ENCODE measurements around the gene PAX1. TPM values are rescaled to one million over a fixed set of nuclear protein-coding genes. Genes with fewer than 3 reads are reported as not detected.

Gene PAX1
- total RNA-seq, 1 experiment from 2014 or later, result not detected

GRCh38 chr20:21741266-21741665 is 35.8 kb downstream of the PAX1 start:
- H3K27ac ChIP-seq (ENCODE audit: low read length), result no peak overlapping the region
- no peaks in the 10 kb centered on the region for H3K9me2 ChIP-seq (replicated peaks; ENCODE audit: insufficient read depth, low read length)
- DNase-seq, result no peak
- H3K4me1 ChIP-seq (ENCODE audit: low read length), result no peaks in the 10 kb centered on the region
- H3K9ac ChIP-seq (ENCODE audit: low read length), result no peak overlapping the region
- H3K4me2 ChIP-seq (ENCODE audit: low read depth, low read length, poor library complexity, severe bottlenecking), result no peak overlapping the region
- no peaks in the 10 kb centered on the region for H3K27me3 ChIP-seq (ENCODE audit: low read length)
- no peak overlapping the region for H2AFZ ChIP-seq (ENCODE audit: low read length)
- H3K36me3 ChIP-seq (ENCODE audit: insufficient read depth, low read length), result no peaks in the 10 kb centered on the region
- no peaks in the 10 kb centered on the region for H3K9me3 ChIP-seq (ENCODE audit: low read length)
- no peaks in the 10 kb centered on the region for H4K20me1 ChIP-seq (ENCODE audit: insufficient read depth, low read depth, low read length)
- no peak overlapping the region for H3K4me3 ChIP-seq (ENCODE audit: low read length)
- H3K79me2 ChIP-seq (ENCODE audit: low read length), result no peaks in the 10 kb centered on the region

GRCh38 chr20:21762646-21763045 is 57.2 kb downstream of the PAX1 start:
- Histone ChIP-seq H4K20me1 (ENCODE audit: insufficient read depth, low read depth, low read length) (no peaks in the 10 kb centered on the region), H3K79me2 (ENCODE audit: low read length) (no peaks in the 10 kb centered on the region), H3K4me3 (ENCODE audit: low read length) (no peak overlapping the region), H2AFZ (ENCODE audit: low read length) (no peak overlapping the region), H3K9me3 (ENCODE audit: low read length) (no peaks in the 10 kb centered on the region), H3K27me3 (ENCODE audit: low read length) (no peaks in the 10 kb centered on the region), H3K4me2 (ENCODE audit: low read depth, low read length, poor library complexity, severe bottlenecking) (no peak overlapping the region), H3K36me3 (ENCODE audit: insufficient read depth, low read length) (no peaks in the 10 kb centered on the region), H3K9ac (ENCODE audit: low read length) (no peak overlapping the region), H3K9me2 (replicated peaks; ENCODE audit: insufficient read depth, low read length) (no peaks in the 10 kb centered on the region), H3K4me1 (ENCODE audit: low read length) (no peaks in the 10 kb centered on the region), H3K27ac (ENCODE audit: low read length) (no peak overlapping the region)
- DNase-seq, result no peak

GRCh38 chr20:21767200-21767738 is 61.8 kb downstream of the PAX1 start:
- Histone ChIP-seq H3K4me3 (ENCODE audit: low read length) (no peak overlapping the region), H3K27ac (ENCODE audit: low read length) (no peak overlapping the region), H3K9ac (ENCODE audit: low read length) (no peak overlapping the region), H2AFZ (ENCODE audit: low read length) (no peak overlapping the region), H3K4me2 (ENCODE audit: low read depth, low read length, poor library complexity, severe bottlenecking) (no peak overlapping the region), H4K20me1 (ENCODE audit: insufficient read depth, low read depth, low read length) (no peaks in the 10 kb centered on the region), H3K79me2 (ENCODE audit: low read length) (no peaks in the 10 kb centered on the region), H3K36me3 (ENCODE audit: insufficient read depth, low read length) (no peaks in the 10 kb centered on the region), H3K27me3 (ENCODE audit: low read length) (no peaks in the 10 kb centered on the region), H3K9me3 (ENCODE audit: low read length) (no peaks in the 10 kb centered on the region), H3K9me2 (replicated peaks; ENCODE audit: insufficient read depth, low read length) (no peaks in the 10 kb centered on the region), H3K4me1 (ENCODE audit: low read length) (no peaks in the 10 kb centered on the region)
- DNase-seq, result no peak

GRCh38 chr20:21767739-21768223 is 62.3 kb downstream of the PAX1 start:
- Histone ChIP-seq H2AFZ (ENCODE audit: low read length) (no peak overlapping the region), H3K27ac (ENCODE audit: low read length) (no peak overlapping the region), H3K9ac (ENCODE audit: low read length) (no peak overlapping the region), H3K9me2 (replicated peaks; ENCODE audit: insufficient read depth, low read length) (no peaks in the 10 kb centered on the region), H3K36me3 (ENCODE audit: insufficient read depth, low read length) (no peaks in the 10 kb centered on the region), H3K4me2 (ENCODE audit: low read depth, low read length, poor library complexity, severe bottlenecking) (no peak overlapping the region), H4K20me1 (ENCODE audit: insufficient read depth, low read depth, low read length) (no peaks in the 10 kb centered on the region), H3K79me2 (ENCODE audit: low read length) (no peaks in the 10 kb centered on the region), H3K27me3 (ENCODE audit: low read length) (no peaks in the 10 kb centered on the region), H3K4me1 (ENCODE audit: low read length) (no peaks in the 10 kb centered on the region), H3K9me3 (ENCODE audit: low read length) (no peaks in the 10 kb centered on the region), H3K4me3 (ENCODE audit: low read length) (no peak overlapping the region)
- peak; percentile 49 for DNase-seq

Small RNA genes lying within 50 kb of the gene (small RNA-seq; reads per million reads assigned to genes)
- not detected for gene RPL41P1

Other genes with a start within 250 kb of the PAX1 start
- gene NKX2-2, start 191.6 kb upstream of the PAX1 start, total RNA-seq (2014; rRNA removed; shearing (Covaris generic); ENCODE audit: low replicate concordance), result not detected in 2 replicates